NCI-H1417 treated with DMSO at 0.1 percent for 48 hours (cell line): ENCODE measurements around the gene CHAF1A.

Experiments
- DNase-seq: peaks from one replicate; lab custom pipeline; 2025; lab: John Stamatoyannopoulos, UW

CHAF1A gene

DNA sequence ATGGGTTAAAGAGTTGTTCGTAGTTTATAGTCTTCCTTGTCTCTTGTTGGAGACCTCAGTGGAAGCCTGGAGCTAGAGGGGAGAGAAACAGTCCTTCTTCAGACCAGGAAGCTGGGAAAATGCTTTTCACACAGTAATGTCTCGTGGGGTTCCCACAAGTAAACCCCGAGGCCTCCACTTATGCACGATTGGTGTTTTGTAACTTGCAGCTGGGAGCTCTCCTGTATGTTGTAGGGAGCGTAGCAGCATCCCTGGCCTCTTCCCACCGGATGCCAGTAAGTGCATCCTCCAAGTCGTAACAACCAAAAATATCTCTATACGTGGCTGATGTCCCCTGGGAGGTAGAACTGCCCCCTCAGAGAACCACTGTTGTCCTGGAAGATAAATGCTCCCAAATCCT lies 3.5 kb downstream of the CHAF1A start:
- DNase-seq: no peak

DNA sequence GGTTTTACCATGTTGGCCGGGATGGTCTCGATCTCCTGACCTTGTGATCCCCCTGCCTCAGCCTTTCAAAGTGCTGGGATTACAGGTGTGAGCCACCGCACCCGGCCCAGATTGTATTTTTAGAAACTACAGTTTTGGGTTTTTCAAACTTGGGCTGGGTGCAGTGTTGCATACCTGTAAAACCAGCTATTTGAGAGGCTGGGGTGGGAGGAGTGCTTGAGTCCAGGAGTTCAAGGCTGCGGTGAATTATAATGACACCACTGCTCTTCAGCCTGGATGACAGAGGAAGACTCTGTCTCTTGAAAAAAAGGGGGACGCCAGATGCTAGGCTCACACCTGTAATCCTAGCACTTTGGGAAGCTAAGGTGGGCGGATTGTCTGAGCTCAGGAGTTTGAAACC lies 4.2 kb downstream of the CHAF1A start:
- DNase-seq: no peak

DNA sequence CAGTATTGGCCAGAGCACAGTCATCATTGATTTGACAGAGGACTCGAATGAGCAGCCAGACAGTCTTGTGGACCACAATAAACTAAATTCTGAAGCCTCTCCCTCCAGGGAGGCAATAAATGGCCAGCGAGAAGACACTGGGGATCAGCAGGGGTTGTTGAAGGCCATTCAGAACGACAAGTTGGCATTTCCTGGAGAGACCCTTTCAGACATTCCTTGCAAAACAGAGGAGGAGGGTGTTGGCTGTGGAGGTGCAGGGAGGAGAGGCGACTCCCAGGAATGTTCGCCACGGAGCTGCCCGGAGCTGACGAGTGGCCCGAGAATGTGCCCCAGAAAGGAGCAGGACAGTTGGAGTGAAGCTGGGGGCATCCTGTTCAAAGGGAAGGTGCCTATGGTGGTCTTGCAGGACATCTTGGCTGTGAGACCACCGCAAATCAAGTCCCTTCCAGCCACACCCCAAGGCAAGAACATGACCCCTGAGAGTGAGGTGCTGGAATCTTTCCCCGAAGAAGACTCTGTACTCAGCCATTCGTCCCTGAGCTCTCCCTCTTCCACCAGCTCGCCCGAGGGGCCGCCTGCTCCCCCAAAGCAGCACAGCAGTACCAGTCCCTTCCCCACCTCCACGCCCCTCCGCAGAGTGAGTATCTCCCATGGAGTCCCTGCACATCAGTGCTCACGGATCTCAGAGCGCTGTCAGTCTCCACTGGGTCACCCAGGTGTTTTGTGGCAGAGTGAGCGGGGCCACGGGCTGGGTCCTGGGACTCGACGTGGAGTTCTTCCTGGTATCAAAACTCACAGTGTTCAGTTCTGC lies 6.9 kb downstream of the CHAF1A start:
- no peak for DNase-seq

DNA sequence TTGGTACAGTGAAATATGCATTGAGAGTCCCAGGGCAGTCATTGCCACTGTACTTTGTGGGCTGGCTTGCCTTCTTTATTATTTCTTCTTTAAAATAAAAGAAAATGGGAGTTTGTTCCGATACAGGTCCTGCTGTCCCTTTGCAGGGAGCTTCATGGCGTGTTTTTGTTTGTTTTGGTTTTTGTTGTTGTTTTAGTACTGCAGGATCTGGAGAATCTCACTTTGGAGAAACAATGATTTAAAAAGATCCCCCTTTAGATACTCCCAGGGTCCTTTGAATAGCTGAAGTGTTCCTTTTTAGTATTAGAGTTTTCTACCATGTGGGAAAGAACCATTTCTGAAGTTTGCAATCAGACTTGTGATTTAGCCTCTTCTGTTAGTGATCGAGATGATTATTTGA lies 11.1 kb downstream of the CHAF1A start:
- DNase-seq: no peak

DNA sequence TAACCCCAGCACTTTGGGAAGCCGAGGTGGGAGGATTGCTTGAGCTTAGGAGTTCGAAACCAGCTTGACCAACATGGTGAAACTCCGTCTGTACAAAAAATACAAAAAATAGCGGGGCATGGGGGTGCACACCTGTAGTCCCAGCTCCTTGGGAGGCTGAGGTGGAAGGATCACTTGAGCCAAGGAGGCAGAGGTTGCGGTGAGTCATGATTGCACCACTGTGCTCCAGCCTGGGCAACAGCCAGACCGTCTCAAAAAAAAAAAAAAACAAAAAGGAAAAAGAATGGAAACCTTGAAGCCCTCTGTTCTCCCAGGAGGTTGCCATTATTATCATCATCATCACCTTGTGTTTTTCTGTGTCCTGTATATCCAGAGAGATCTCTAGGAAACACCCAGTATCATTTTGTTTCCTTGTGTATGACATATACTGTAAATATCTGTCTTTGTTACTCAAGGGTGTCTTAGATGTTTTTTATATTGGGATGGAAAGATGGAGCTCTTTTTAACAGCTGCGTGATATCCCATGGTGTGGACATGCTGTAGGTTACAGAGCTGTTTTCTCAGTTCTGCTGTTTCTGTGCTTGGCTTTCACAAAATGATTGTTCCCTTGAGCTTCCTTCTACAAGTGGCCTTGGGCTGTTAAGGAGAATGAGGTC lies 11.8 kb downstream of the CHAF1A start:
- no peak for DNase-seq

DNA sequence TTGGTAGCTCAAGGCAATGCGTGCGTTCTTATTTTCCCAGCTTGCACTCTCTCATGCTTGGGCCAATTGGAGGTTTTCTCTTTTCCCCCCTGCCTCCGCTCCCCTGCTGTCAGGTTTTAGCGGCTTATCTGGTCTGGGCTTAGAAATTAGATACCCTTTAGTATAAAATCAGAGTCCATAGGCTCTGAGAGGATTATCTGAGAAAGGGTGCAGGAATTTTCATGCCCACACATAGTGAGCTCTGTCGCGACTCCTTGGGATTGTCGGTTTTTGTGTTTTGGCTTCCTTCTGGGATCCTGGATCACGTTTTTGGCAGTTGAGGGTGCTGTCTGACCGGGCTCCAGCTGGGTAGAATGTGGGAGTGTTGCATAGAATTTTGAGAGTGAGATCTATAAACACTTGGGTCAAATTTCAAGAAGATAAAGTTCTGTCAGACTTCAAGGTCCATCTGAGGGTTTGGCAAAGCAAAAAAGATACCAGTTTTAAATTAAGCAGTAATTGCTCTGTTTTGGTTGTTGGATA lies 12.4 kb downstream of the CHAF1A start:
- no peak for DNase-seq

DNA sequence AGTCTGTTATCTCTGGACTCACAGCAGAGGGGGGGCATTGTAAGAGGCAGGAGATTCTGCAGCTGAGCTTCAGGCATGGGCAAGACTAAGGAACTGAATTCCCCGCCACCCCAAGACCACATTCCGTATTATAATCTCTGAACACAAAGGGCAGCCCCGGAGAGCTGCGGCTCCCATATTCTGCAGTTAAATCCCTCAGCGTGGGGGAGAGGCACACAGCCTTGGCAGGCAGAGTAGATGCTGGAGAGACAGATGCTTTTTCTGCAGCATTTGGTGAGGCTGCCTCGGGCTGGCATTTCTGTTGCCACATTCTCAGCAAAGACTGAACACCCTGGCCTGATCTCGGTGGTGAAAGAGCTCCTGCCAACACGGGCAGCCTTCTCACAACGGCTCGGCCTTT lies 12.9 kb downstream of the CHAF1A start:
- no peak for DNase-seq

DNA sequence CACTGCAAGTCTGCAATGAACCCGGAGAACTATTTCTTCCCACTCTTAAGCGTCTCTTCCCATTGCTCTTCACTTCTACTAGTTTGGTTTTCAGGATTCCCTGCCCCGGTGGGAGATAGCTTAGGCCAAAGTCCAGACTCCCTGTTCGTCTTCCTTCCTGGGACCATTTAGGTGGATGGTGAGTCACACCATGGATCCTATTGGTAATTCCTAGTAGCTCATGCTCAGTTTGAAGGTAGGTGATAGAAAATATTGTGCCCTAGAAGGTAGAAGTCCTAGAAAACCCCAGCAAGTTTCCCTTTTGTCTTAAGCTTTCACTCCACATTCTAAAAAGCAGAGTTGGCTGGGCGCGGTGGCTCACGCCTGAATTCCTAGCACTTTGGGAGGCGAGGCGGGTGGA lies 13.8 kb downstream of the CHAF1A start:
- DNase-seq: no peak

DNA sequence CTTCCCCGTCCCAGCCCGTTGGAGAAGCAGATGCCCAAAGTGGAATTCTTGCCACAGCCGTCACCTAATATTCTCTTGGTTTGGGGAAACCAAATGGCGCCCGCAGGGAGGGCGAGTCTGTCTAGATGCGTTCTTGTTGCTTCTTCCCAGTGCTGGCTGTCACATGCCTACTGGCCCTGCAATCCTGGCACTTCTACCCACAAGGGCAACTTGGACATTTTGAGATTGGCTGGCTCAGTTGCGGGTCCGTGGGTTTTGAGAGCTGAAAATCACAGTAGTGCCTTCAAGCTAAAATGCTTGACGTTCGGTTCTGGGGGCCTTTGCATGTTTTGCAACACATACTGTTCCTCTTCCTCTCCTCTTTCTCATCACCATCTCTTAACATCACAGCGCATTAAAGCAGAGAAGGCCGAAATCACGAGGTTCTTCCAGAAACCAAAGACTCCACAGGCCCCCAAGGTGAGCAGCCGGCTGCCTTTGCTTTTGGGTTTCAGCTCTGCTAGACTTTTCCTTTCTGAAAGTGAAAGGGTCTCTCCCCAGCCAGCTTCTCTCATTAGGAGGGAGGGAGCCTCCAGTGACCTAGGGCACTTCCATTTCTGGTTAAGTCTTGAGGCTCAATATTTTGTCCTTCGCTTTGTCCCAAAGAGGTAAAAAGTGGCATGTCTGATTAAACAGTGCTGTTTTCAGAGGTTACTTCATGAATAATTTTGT lies 21.1 kb downstream of the CHAF1A start:
- DNase-seq: no peak

DNA sequence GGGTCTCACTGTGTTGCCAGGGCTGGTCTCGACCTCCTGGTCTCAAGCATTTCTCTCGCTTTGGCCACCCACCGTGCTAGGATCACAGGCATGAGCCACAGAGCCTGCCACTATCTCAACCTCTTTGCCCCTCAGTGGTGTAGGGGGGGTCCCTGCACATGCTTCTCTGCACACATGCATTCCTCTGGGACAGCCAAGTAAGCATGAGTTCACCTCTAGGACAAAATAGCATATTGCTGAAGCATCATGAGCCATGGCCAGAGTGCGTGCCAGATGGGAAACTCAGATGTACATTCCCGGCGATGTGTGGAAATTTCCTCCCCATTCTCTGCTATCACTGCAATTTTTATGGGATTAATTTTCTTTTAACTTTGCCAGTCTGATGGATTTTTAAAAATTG lies 23.1 kb downstream of the CHAF1A start:
- no peak for DNase-seq

DNA sequence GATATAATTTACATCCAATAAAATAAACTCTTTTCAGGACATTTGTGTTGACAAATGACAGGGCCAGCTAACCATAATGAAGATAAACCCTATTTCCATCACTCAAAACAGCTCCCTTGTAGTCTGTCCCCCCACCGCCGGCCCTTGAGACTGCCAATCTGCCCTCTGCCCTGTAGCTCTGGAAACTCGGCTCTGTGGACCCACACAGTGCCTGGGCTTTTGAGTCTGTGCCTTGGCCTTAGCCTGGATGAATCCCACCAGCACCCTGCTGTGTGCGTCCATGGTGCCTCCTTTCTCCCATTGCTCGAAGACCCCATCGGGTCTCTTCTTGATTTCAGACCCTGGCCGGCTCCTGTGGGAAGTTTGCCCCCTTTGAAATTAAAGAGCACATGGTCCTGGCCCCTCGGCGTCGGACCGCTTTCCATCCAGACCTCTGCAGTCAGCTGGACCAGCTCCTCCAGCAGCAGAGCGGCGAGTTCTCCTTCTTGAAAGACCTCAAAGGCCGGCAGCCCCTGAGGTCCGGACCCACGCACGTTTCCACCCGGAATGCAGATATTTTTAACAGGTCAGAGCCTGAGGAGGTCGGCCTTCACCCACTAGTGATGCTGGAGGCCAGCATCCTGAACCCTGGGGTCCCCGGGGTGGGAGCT lies 26.0 kb downstream of the CHAF1A start:
- DNase-seq: no peak

DNA sequence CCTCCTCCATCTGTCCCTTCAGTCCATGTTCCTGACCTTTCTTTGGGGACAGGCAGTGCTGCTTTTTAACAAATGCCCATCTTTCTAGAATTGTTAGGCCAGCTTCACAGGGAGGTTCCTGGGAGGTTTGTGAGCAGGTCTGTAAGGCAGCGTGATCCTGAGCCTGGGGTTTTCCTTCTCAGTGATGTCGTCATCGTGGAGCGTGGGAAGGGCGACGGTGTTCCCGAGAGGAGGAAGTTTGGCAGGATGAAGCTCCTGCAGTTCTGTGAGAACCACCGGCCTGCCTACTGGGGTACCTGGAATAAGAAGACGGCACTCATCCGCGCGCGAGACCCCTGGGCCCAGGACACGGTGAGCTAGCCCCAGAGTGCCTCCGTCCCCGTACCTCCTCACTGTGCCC lies 26.8 kb downstream of the CHAF1A start:
- DNase-seq: no peak

DNA sequence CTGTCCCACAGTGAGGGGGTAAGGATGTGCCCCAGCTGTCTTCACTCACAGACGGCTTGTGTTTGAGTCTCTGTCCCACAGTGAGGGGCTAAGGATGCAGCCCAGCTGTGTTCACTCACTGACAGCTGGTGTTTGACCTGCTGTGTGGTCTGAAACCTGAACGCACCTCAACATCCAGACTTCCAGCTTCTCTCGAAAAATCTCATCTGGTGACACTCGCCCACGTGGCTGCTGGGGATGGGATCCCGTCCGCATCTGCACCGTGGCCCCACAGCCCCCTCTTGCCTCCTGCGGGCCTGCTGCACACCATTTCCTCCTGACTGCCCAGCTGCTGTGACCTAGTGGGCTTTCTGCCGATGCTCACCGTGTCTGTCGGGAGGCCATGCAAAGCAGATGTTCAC lies 27.3 kb downstream of the CHAF1A start:
- no peak for DNase-seq

DNA sequence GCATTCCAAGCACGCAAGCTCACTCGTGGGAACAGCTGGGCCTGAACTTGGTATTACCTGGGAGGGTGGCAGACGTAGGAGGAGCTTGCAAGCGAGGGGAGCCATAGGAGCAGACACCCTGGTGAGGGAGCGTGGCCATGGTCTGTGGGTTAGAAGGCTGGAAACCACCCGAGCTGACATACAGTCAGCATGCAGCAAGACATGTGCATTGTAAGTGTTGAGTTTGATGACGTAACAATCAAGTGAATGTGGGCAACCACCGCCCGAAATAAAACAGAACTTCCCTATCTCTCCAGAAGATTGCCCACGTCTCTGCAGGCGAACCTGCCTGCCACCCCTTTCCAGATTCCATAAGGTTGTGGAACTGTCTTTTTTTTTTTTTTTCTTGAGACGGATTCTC lies 28.3 kb downstream of the CHAF1A start:
- DNase-seq: no peak

DNA sequence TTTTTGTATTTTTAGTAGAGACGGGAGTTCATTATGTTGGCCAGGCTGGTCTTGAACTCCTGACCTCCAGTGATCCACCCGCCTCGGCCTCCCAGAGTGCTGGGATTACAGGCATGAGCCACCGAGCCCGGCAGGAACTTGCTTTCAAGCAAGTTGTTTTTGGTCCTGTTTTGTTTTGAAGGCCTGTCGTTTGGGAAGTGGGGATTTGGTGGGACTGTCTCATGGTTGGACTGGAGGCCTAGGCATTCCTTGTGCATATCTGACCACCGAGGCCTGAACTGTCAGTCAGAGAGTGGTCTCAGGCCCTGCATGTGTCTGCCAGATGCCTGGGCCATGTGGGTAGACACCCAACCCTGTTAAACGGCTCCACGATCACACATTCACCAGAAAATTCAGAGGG lies 28.9 kb downstream of the CHAF1A start:
- DNase-seq: no peak

DNA sequence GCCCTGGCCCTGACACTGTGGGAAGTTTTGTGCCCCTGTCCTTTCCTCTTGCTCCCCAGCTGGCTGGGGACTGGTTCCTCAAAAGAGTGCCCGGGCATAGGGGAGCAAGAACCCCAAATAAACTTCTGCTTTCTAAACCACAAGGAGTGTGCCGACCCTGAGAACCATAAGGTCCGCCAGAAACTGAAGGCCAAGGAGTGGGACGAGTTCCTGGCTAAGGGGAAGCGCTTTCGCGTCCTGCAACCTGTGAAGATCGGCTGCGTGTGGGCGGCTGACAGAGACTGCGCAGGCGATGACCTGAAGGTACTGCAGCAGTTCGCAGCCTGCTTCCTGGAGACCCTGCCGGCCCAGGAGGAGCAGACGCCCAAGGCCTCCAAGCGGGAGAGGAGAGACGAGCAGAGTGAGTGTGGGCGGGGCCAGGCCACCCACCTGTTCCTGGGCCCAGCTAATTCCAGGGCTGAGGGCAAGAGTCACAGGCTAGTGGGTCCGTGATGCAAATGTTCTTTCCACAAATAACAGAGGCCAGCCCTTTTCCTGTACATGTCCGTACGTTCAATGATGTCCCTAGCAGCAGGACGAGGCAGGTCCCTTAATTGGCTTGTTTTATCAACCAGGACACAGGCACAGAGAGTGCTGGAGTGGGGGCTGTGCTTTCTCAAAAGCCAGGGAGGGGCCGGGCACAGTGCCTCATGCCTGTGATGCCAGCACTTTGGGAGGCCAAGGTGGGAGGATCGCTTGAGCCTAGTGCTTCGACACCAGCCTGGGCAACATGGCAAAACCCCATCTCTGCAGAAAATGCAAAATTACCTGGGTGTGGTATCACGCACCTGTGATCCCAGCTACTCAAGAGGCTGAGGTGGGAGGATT lies 29.6 kb downstream of the CHAF1A start:
- DNase-seq: no peak

DNA sequence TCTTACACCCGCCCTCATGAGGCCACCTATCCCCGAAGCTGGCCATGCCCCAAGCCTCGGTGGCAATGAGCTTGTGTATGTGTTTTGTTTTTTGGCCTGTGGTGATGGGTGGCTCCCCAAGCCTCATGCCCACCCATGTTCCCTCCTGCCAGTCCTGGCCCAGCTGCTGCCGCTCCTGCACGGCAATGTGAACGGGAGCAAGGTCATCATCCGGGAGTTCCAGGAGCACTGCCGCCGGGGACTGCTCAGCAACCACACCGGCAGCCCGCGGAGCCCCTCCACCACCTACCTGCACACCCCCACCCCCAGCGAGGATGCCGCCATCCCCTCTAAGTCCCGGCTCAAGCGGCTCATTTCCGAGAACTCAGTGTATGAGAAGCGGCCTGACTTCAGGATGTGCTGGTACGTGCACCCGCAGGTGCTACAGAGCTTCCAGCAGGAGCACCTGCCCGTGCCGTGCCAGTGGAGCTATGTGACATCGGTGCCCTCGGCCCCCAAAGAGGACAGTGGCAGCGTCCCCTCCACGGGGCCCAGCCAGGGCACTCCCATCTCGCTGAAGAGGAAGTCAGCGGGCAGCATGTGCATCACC lies 30.6 kb downstream of the CHAF1A start:
- no peak for DNase-seq

DNA sequence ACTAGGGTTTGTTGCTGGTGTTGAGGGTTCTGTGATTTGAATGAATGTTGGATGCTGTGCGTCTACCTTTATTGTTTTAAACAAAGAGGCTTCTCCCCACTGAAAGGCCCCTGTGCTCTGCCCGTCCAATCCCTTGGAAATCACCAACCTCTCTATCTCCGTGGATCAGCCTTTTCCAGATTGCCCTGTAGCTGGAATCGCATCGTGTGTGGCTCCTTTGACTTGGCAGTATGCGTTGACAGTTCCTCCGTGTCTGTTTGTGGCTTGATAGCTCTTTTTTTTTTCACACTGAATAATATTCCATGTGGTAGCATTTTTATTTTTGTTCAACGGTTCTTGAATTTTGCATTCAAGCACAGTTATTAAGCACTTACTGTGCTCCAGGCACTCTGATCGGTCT lies 32.0 kb downstream of the CHAF1A start:
- no peak for DNase-seq

DNA sequence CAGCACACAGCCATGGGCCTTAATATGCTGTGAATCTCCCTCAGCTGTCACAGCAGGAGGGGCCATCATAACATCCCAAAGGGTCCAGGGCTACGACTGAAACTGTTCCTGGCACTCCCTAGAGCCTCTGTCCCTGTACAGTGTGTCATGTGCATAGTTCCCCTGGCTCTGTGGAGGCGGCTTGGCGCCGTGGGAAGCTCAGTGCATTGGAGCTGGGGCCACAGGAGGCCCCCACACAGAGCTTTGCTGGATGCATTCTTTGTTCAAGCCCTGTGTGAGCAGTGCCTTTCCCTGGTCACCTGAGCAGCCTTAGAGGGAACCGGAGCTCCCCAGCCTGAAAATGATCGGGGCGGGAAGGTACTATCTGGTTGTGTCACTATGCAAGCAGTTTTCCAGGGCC lies 33.8 kb downstream of the CHAF1A start:
- no peak for DNase-seq

DNA sequence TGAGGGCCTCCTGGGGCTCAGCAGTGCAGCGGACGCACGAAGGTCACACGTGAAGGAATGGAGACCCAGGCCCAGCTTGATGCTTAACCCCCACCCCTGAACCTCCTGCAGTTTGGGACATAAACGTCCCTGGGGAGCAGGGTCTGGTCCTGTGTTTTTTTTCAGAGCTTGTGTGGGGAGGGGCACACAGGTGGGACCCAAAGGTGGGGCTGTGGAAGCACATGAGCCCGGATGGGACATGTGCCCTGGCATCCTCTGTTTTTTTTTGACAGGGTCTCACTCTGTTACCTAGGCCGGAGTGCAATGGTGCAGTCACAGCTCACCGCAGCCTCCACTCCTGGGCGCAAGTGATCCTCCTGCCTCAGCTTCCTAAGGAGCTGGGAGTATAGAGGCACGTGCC lies 34.7 kb downstream of the CHAF1A start:
- DNase-seq: no peak

DNA sequence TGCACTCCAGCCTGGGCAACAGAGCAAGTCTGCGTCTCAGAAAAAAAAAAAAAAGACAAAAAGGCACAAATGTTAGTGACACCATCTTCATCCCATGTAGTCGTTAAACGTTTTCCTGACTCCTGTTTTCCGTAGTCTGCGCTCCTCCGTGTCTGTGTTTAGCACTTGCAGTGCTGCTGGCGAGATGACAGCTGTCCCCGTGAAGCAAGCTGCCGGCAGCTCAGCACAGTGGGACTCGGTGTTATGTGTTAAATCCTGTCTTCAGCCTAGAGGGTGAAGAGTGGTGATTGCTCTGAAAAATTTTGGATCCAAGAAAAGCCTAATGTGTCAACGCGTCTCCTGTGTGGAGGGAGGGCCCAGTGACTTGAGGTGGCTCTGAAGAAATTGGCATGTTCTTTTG lies 36.8 kb downstream of the CHAF1A start:
- DNase-seq: no peak
